OCI-LY1 (cell line): ENCODE measurements around the gene RPP25L.

Experiments
- H2AFZ ChIP-seq: fragments of 200-600 bp; sonication (generic), shearing (Covaris generic); 2 replicates; pipeline ENCODE4 v1.6.0; 2014; ENCODE audit warnings: antibody characterized with exemption, mild to moderate bottlenecking, low read length
- H3F3A ChIP-seq: fragments of 200-600 bp; sonication (generic), shearing (Covaris generic); 2 replicates; pipeline ENCODE4 v1.6.0; 2014; ENCODE audit warnings: mild to moderate bottlenecking, antibody characterized with exemption, low read length, moderate library complexity; ENCODE audit not compliant: insufficient read depth
- H3K27ac ChIP-seq: fragments of 200-600 bp; sonication (generic); 2 replicates; pipeline ENCODE4 v1.5.1; 2014; ENCODE audit warnings: low read length, mixed run types, mild to moderate bottlenecking, low read depth; ENCODE audit not compliant: poor library complexity, severe bottlenecking
- H3K27me3 ChIP-seq: fragments of 200-600 bp; sonication (generic); 2 replicates; pipeline ENCODE4 v1.6.0; 2014; ENCODE audit warnings: antibody characterized with exemption, mild to moderate bottlenecking, low read length, moderate library complexity; ENCODE audit not compliant: insufficient read depth
- H3K36me3 ChIP-seq: fragments of 200-600 bp; sonication (generic); 2 replicates; pipeline ENCODE4 v1.6.1; 2014; ENCODE audit warnings: mild to moderate bottlenecking, antibody characterized with exemption, low read length, moderate library complexity, mixed read lengths; ENCODE audit not compliant: insufficient read depth
- H3K4me1 ChIP-seq: fragments of 200-600 bp; sonication (generic); 2 replicates; pipeline ENCODE4 v1.5.1; 2014; ENCODE audit warnings: mild to moderate bottlenecking, low read length, moderate library complexity; ENCODE audit not compliant: insufficient read depth, severe bottlenecking
- H3K4me2 ChIP-seq: fragments of 200-600 bp; sonication (generic), shearing (Covaris generic); 2 replicates; pipeline ENCODE4 v1.6.1; 2014; ENCODE audit warnings: low read length
- H3K4me3 ChIP-seq: fragments of 200-600 bp; sonication (generic); 2 replicates; pipeline ENCODE4 v1.5.1; 2014; ENCODE audit warnings: low read length, low read depth, mild to moderate bottlenecking, mixed read lengths; ENCODE audit not compliant: poor library complexity, severe bottlenecking
- H3K79me2 ChIP-seq: fragments of 200-600 bp; shearing (Covaris generic); 2 replicates; pipeline ENCODE4 v1.6.1; 2016; ENCODE audit warnings: mixed run types, low read length, mixed read lengths; ENCODE audit not compliant: insufficient read depth
- H3K9ac ChIP-seq: fragments of 200-600 bp; sonication (generic), shearing (Covaris generic); 2 replicates; pipeline ENCODE4 v1.6.1; 2014; ENCODE audit warnings: mild to moderate bottlenecking, low read length, mixed read lengths
- H3K9me2 ChIP-seq: fragments of 200-600 bp; sonication (generic), shearing (Covaris generic); 2 replicates; pipeline ENCODE4 v1.6.1; 2014; ENCODE audit warnings: low read depth, mild to moderate bottlenecking, low read length, mixed read lengths
- H3K9me3 ChIP-seq: fragments of 200-600 bp; shearing (Covaris generic); 2 replicates; pipeline ENCODE4 v1.6.1; 2014; ENCODE audit warnings: low read length, mixed read lengths
- H4K20me1 ChIP-seq: fragments of 200-600 bp; sonication (generic), shearing (Covaris generic); 2 replicates; pipeline ENCODE4 v1.6.0; 2016; ENCODE audit warnings: mild to moderate bottlenecking, low read length; ENCODE audit not compliant: insufficient read depth
- CTCF ChIP-seq: fragments of 200-600 bp; sonication (generic), shearing (Covaris generic); IDR thresholded peaks from 2 replicates; pipeline ENCODE4 v1.5.1; 2017; ENCODE audit warnings: mild to moderate bottlenecking, antibody characterized with exemption, low read length, moderate library complexity, mixed read lengths
- EZH2 ChIP-seq: fragments of 200-600 bp; sonication (generic), shearing (Covaris generic); IDR thresholded peaks from 2 replicates; pipeline ENCODE4 v1.8.0; 2017; ENCODE audit warnings: borderline replicate concordance, mixed run types, mild to moderate bottlenecking, antibody characterized with exemption, low read length, moderate library complexity, mixed read lengths

The RPP25L gene

GRCh38 chr9:34585946-34586669, 25.8 kb downstream of the RPP25L start:
- H4K20me1 ChIP-seq = no peaks in the 10 kb centered on the region
- H2AFZ ChIP-seq = no peak overlapping the region
- no peak overlapping the region for H3K27ac ChIP-seq
- H3K9ac ChIP-seq = no peak overlapping the region
- H3K4me2 ChIP-seq = no peak overlapping the region
- H3K4me3 ChIP-seq = no peak overlapping the region
- peaks cover 8% of the 10 kb centered on the region; the same call in 1 of the 2 replicates for H3K27me3 ChIP-seq
- H3K36me3 ChIP-seq = no peaks in the 10 kb centered on the region
- H3K9me2 ChIP-seq = no peaks in the 10 kb centered on the region
- H3K9me3 ChIP-seq = no peaks in the 10 kb centered on the region
- H3K4me1 ChIP-seq = no peaks in the 10 kb centered on the region
- no peaks in the 10 kb centered on the region for H3K79me2 ChIP-seq
- TF ChIP-seq CTCF (no peak), EZH2 (no peak)
- no peaks in the 10 kb centered on the region for H3F3A ChIP-seq

GRCh38 chr9:34584970-34585369, 26.9 kb downstream of the RPP25L start:
- no peak overlapping the region for H3K4me3 ChIP-seq
- no peaks in the 10 kb centered on the region for H3F3A ChIP-seq
- no peaks in the 10 kb centered on the region for H4K20me1 ChIP-seq
- TF ChIP-seq CTCF (no peak), EZH2 (no peak)
- no peaks in the 10 kb centered on the region for H3K79me2 ChIP-seq
- H3K36me3 ChIP-seq = no peaks in the 10 kb centered on the region
- no peak overlapping the region for H3K27ac ChIP-seq
- no peaks in the 10 kb centered on the region for H3K9me2 ChIP-seq
- H3K9ac ChIP-seq = no peak overlapping the region
- no peak overlapping the region for H3K4me2 ChIP-seq
- H3K4me1 ChIP-seq = no peaks in the 10 kb centered on the region
- H2AFZ ChIP-seq = no peak overlapping the region
- H3K9me3 ChIP-seq = no peaks in the 10 kb centered on the region
- peaks cover 8% of the 10 kb centered on the region; the same call in 1 of the 2 replicates for H3K27me3 ChIP-seq

GRCh38 chr9:34582787-34583186, 29.1 kb downstream of the RPP25L start:
- no peaks in the 10 kb centered on the region for H3F3A ChIP-seq
- H3K9ac ChIP-seq = no peak overlapping the region
- no peaks in the 10 kb centered on the region for H3K4me1 ChIP-seq
- no peak overlapping the region for H3K4me2 ChIP-seq
- no peak for TF ChIP-seq CTCF
- TF ChIP-seq EZH2 = no peak
- no peaks in the 10 kb centered on the region for H3K36me3 ChIP-seq
- no peak overlapping the region for H3K4me3 ChIP-seq
- H3K79me2 ChIP-seq = no peaks in the 10 kb centered on the region
- H3K27me3 ChIP-seq = peaks cover 8% of the 10 kb centered on the region
- no peak overlapping the region for H2AFZ ChIP-seq
- H3K9me3 ChIP-seq = no peaks in the 10 kb centered on the region
- no peaks in the 10 kb centered on the region for H4K20me1 ChIP-seq
- H3K9me2 ChIP-seq = no peaks in the 10 kb centered on the region
- no peak overlapping the region for H3K27ac ChIP-seq
